Measurements from ENCODE around the gene CFAP299. TPM values are rescaled to one million over a fixed set of nuclear protein-coding genes. Genes with fewer than 3 reads are reported as not detected.

Gene CFAP299
- total and polyA plus RNA-seq, 2 donors (not counting 1 experiment from before 2014, with no cell fraction given): not detected

DNA sequence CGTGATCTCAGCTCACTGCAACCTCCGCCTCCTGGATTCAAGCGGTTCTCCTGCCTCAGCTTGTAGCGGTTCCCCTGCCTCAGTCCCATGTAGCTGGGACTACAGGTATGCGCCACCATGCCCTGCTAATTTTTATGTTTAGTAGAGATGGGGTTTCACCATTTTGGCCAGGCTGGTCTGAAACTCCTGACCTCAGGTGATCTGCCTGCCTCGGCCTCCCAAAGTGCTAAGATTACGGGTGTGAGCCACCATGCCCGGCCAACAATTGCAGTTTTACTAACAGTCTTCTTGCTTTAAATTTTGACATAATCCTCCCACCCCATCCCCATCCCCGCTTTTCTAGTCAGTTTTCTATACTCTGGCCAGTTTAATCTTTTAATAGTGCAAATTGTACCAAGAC is 112.0 kb downstream of the CFAP299 start:
- H3K27me3 Mint-ChIP-seq: peaks cover under 1% of the 10 kb centered on the region
- H3K4me1 Mint-ChIP-seq: no peaks in the 10 kb centered on the region
- DNase-seq (no peak), ATAC-seq (ENCODE audit: low read depth) (no peak)
- ChIA-PET POLR2A (no interaction called here), CTCF (no interaction called here)
- H3K4me3 Mint-ChIP-seq: no peak overlapping the region
- Histone ChIP-seq H3K4me3 (ENCODE audit: control extremely low read depth in 1 of 5, extremely low read depth in 1 of 5, insufficient read depth in 1 of 5, low read depth in 2 of 5, low read length in 4 of 5) (no peak overlapping the region), H3K9ac (ENCODE audit: low read length) (no peak overlapping the region), H3K4me1 (ENCODE audit: control insufficient read depth in 2 of 2, insufficient read depth in 2 of 2, low read length in 2 of 2) (no peaks in the 10 kb centered on the region), H3K27me3 (replicated peaks in 1 of 4; ENCODE audit: control extremely low read depth in 1 of 4, control insufficient read depth in 3 of 4, insufficient read depth in 4 of 4, low read length in 3 of 4) (no peaks in the 10 kb centered on the region), H3K4me2 (replicated peaks; ENCODE audit: low read depth, low read length, poor library complexity, severe bottlenecking) (no peak overlapping the region), H3K9me3 (ENCODE audit: control extremely low read depth in 1 of 3, control insufficient read depth in 2 of 3, insufficient read depth in 1 of 3, low read length in 2 of 3) (no peaks in the 10 kb centered on the region), H3K27ac (ENCODE audit: low read length in 2 of 2) (no peak overlapping the region), H3K36me3 (replicated peaks in 1 of 2; ENCODE audit: control extremely low read depth in 1 of 2, control insufficient read depth in 1 of 2, extremely low read depth in 1 of 2, insufficient read depth in 2 of 2, low read length in 1 of 2) (no peaks in the 10 kb centered on the region), H4K20me1 (ENCODE audit: control insufficient read depth, insufficient read depth, low read length, poor library complexity, severe bottlenecking) (no peaks in the 10 kb centered on the region), H2AFZ (ENCODE audit: insufficient read depth, low read depth, low read length, poor library complexity, severe bottlenecking) (no peak overlapping the region), H3K79me2 (ENCODE audit: control insufficient read depth, insufficient read depth, low read length) (no peaks in the 10 kb centered on the region)
- TF ChIP-seq, protein P1, sequence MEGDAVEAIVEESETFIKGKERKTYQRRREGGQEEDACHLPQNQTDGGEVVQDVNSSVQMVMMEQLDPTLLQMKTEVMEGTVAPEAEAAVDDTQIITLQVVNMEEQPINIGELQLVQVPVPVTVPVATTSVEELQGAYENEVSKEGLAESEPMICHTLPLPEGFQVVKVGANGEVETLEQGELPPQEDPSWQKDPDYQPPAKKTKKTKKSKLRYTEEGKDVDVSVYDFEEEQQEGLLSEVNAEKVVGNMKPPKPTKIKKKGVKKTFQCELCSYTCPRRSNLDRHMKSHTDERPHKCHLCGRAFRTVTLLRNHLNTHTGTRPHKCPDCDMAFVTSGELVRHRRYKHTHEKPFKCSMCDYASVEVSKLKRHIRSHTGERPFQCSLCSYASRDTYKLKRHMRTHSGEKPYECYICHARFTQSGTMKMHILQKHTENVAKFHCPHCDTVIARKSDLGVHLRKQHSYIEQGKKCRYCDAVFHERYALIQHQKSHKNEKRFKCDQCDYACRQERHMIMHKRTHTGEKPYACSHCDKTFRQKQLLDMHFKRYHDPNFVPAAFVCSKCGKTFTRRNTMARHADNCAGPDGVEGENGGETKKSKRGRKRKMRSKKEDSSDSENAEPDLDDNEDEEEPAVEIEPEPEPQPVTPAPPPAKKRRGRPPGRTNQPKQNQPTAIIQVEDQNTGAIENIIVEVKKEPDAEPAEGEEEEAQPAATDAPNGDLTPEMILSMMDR (IDR thresholded peaks at IDR 0.05): no peak
- TF ChIP-seq EZH2 (IDR thresholded peaks at IDR 0.05; ENCODE audit: borderline replicate concordance, insufficient read depth, low read depth, low read length, poor library complexity, severe bottlenecking): no peak
- intact Hi-C loops (cut with micrococcal nuclease): no loop called here
- WGBS (ENCODE audit: insufficient coverage): 97% methylated on average over 9 of the region's 9 CpGs
- no peak overlapping the region for H3K27ac Mint-ChIP-seq
- H3K9me3 Mint-ChIP-seq (ENCODE audit: insufficient read depth): peaks cover 8% of the 10 kb centered on the region

DNA sequence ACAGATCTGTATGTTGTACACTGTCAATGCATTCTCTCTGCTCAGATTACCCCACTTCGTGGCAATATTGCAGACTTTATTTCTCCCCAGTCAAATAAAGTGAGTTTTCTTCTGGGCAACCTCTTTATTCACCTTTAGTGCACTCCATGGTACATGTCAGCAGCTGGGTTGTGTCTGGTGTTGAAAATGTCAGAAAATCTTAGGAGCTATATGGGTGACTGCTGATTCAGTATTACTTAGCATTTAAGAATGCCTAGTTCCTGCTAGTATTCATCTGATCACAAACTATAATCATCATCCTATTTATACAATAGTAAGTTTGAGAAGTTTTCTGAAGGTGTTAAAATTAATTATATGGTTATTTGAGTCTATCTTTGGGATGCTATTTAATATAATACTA is 112.5 kb downstream of the CFAP299 start:
- CTCF ChIA-PET: no interaction called here
- no peak overlapping the region for H3K9ac ChIP-seq (ENCODE audit: low read length)
- H3K9me3 Mint-ChIP-seq (ENCODE audit: insufficient read depth): peaks cover 8% of the 10 kb centered on the region
- H3K36me3 ChIP-seq (replicated peaks in 1 of 2; ENCODE audit: control extremely low read depth in 1 of 2, control insufficient read depth in 1 of 2, extremely low read depth in 1 of 2, insufficient read depth in 2 of 2, low read length in 1 of 2): no peaks in the 10 kb centered on the region
- H3K4me2 ChIP-seq (replicated peaks; ENCODE audit: low read depth, low read length, poor library complexity, severe bottlenecking): no peak overlapping the region
- H2AFZ ChIP-seq (ENCODE audit: insufficient read depth, low read depth, low read length, poor library complexity, severe bottlenecking): no peak overlapping the region
- no peaks in the 10 kb centered on the region for H4K20me1 ChIP-seq (ENCODE audit: control insufficient read depth, insufficient read depth, low read length, poor library complexity, severe bottlenecking)
- H3K4me1 ChIP-seq (ENCODE audit: control insufficient read depth in 2 of 2, insufficient read depth in 2 of 2, low read length in 2 of 2): no peaks in the 10 kb centered on the region
- no peaks in the 10 kb centered on the region for H3K9me3 ChIP-seq (ENCODE audit: control extremely low read depth in 1 of 3, control insufficient read depth in 2 of 3, insufficient read depth in 1 of 3, low read length in 2 of 3)
- no peak for DNase-seq
- no peak overlapping the region for H3K27ac Mint-ChIP-seq
- no peak overlapping the region for H3K27ac ChIP-seq (ENCODE audit: low read length in 2 of 2)
- H3K4me1 Mint-ChIP-seq: no peaks in the 10 kb centered on the region
- no CpG with 5 or more reads among the region's 1 CpG for WGBS (ENCODE audit: insufficient coverage)
- no peak overlapping the region for H3K4me3 Mint-ChIP-seq
- no peak for TF ChIP-seq EZH2 (IDR thresholded peaks at IDR 0.05; ENCODE audit: borderline replicate concordance, insufficient read depth, low read depth, low read length, poor library complexity, severe bottlenecking)
- TF ChIP-seq, protein P1 (IDR thresholded peaks at IDR 0.05): no peak
- POLR2A ChIA-PET: no interaction called here
- H3K27me3 Mint-ChIP-seq: no peaks in the 10 kb centered on the region
- no peaks in the 10 kb centered on the region for H3K27me3 ChIP-seq (replicated peaks in 1 of 4; ENCODE audit: control extremely low read depth in 1 of 4, control insufficient read depth in 3 of 4, insufficient read depth in 4 of 4, low read length in 3 of 4)
- H3K4me3 ChIP-seq (ENCODE audit: control extremely low read depth in 1 of 5, extremely low read depth in 1 of 5, insufficient read depth in 1 of 5, low read depth in 2 of 5, low read length in 4 of 5): no peak overlapping the region
- intact Hi-C loops (cut with micrococcal nuclease): no loop called here
- no peaks in the 10 kb centered on the region for H3K79me2 ChIP-seq (ENCODE audit: control insufficient read depth, insufficient read depth, low read length)
- no peak for ATAC-seq (ENCODE audit: low read depth)
